Parathyroid adenoma (tissue), 2 donors: ENCODE measurements around the gene TEFM.

Source experiments
- H2AFZ ChIP-seq: fragments of 300-600 bp; sonication (generic); one replicate; pipeline ENCODE4 v1.7.0; 2017; ENCODE audit warnings: antibody characterized with exemption, mild to moderate bottlenecking
- H3K27ac ChIP-seq: fragments of 300-600 bp; sonication (generic); one replicate; pipeline ENCODE4 v1.7.0; 2017
- H3K27me3 ChIP-seq: fragments of 300-600 bp; sonication (generic); one replicate; pipeline ENCODE4 v1.7.0; 2017; ENCODE audit warnings: low read length; ENCODE audit not compliant: control insufficient read depth, insufficient read depth
- H3K36me3 ChIP-seq: fragments of 300-600 bp; sonication (generic); one replicate; pipeline ENCODE4 v1.7.0; 2017; ENCODE audit warnings: low read length; ENCODE audit not compliant: control insufficient read depth, insufficient read depth
- H3K4me1 ChIP-seq: fragments of 300-600 bp; sonication (generic); one replicate; pipeline ENCODE4 v1.7.0; 2017; ENCODE audit warnings: control low read depth
- H3K4me2 ChIP-seq: fragments of 300-600 bp; sonication (generic); one replicate; pipeline ENCODE4 v1.7.0; 2017; ENCODE audit warnings: low read length
- H3K4me3 ChIP-seq: fragments of 300-600 bp; sonication (generic); one replicate; pipeline ENCODE4 v1.7.0; 2017; ENCODE audit warnings: low read depth, low read length
- H3K79me2 ChIP-seq: fragments of 300-600 bp; sonication (generic); one replicate; pipeline ENCODE4 v1.7.0; 2017; ENCODE audit warnings: control low read depth
- H3K9ac ChIP-seq: fragments of 300-600 bp; sonication (generic); one replicate; pipeline ENCODE4 v1.7.0; 2017; ENCODE audit warnings: mild to moderate bottlenecking
- H3K9me3 ChIP-seq: fragments of 300-600 bp; sonication (generic); one replicate; pipeline ENCODE4 v1.7.0; 2017; ENCODE audit warnings: low read length; ENCODE audit not compliant: control insufficient read depth
- CTCF ChIP-seq: fragments of 300-600 bp; sonication (generic); IDR thresholded peaks from one replicate; pipeline ENCODE4 v1.7.0; 2017; ENCODE audit warnings: antibody characterized with exemption, mild to moderate bottlenecking
- donor health status: primary hyperparathyroidism.

The TEFM gene

GRCh38 chr17:30906101-30906911 lies at the start of gene TEFM:
TSS of gene TEFM (minus strand) at chr17:30906238. CDS start at chr17:30906198, 40 bp downstream.
- Histone ChIP-seq H3K9ac (peak within 1 kb of the TSS; percentile 95), H3K4me2 (peak within 1 kb of the TSS; percentile 83), H3K9me3 (no peaks in the 10 kb centered on the region), H3K79me2 (peaks cover 10% of the 10 kb centered on the region), H3K4me1 (no peaks in the 10 kb centered on the region), H3K27me3 (no peaks in the 10 kb centered on the region), H3K27ac (peak within 1 kb of the TSS; percentile 90), H2AFZ (peak within 1 kb of the TSS; percentile 99), H3K36me3 (no peaks in the 10 kb centered on the region), H3K4me3 (peak within 1 kb of the TSS; percentile 74)
- TF ChIP-seq CTCF: no peak

DNA sequence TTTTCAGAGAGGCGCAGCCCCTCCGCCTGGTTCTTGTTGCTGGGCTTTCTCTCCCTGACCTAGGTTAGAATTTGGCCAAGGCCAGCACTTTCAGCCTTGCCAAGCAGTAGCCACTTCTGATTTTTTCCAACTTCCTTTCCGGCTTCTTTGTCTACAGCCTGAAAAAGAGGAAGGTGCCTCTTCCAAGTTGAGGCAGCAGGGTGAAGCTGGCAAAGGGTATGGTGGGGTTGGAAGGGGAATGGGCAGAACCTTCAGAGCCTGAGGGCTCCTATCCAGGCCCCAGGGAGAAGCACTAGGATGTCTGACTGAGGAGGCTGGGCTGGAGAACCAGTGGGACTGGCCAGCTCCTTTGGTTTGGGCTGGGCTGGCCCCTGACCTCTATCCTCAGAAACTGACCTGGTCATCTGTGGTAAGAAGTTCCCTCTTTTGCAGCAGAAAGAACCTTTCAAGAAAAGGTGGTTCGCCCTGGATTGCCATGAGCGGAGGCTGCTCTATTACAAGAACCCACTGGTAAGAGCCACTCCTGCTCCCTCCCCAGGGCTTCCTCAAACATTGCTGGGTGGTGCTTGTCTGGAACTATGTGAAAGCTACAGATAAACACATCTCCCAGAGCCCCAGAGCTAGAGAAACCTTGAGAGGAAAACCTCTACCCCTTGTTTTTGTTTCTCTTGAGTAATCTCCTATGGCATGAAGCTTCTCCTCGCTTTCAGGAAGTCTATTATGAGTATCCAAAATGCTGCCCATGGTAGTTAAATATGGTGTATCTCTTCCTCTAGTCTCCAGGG lies 48.2 kb upstream of the TEFM start:
- no peak overlapping the region for H3K4me2 ChIP-seq
- no peak overlapping the region for H3K9ac ChIP-seq
- H3K36me3 ChIP-seq: no peaks in the 10 kb centered on the region
- H3K9me3 ChIP-seq: no peaks in the 10 kb centered on the region
- no peaks in the 10 kb centered on the region for H3K27me3 ChIP-seq
- no peak overlapping the region for H2AFZ ChIP-seq
- no peaks in the 10 kb centered on the region for H3K79me2 ChIP-seq
- no peak overlapping the region for H3K27ac ChIP-seq
- H3K4me3 ChIP-seq: no peak overlapping the region
- TF ChIP-seq CTCF: no peak
- H3K4me1 ChIP-seq: peaks cover 4% of the 10 kb centered on the region

- no peak overlapping the region for H2AFZ ChIP-seq
- no peaks in the 10 kb centered on the region for H3K27me3 ChIP-seq
- peaks cover 4% of the 10 kb centered on the region for H3K4me1 ChIP-seq
- no peak overlapping the region for H3K9ac ChIP-seq
- no peak overlapping the region for H3K4me2 ChIP-seq
- H3K9me3 ChIP-seq: no peaks in the 10 kb centered on the region
- no peak overlapping the region for H3K4me3 ChIP-seq
- H3K79me2 ChIP-seq: no peaks in the 10 kb centered on the region
- H3K27ac ChIP-seq: peak overlapping the region; percentile 32
- no peaks in the 10 kb centered on the region for H3K36me3 ChIP-seq
- TF ChIP-seq CTCF: no peak
Observed at GRCh38 chr17:30952638-30953393, 46.8 kb upstream of the TEFM start.

GRCh38 chr17:30950669-30951399 lies 44.8 kb upstream of the TEFM start:
- H3K79me2 ChIP-seq: no peaks in the 10 kb centered on the region
- H3K36me3 ChIP-seq: no peaks in the 10 kb centered on the region
- H3K4me3 ChIP-seq: no peak overlapping the region
- peaks cover 4% of the 10 kb centered on the region for H3K4me1 ChIP-seq
- no peak overlapping the region for H3K4me2 ChIP-seq
- H3K27ac ChIP-seq: peak overlapping the region; percentile 39
- no peaks in the 10 kb centered on the region for H3K27me3 ChIP-seq
- H2AFZ ChIP-seq: peak overlapping the region; percentile 40
- H3K9me3 ChIP-seq: no peaks in the 10 kb centered on the region
- TF ChIP-seq CTCF: no peak
- H3K9ac ChIP-seq: no peak overlapping the region
